HL-60/S4 (cell line): ENCODE data around the gene ARNT2.
"Not testable (repeated sequence)": the region's sequence is repeated elsewhere in the genome, so short reads cannot be mapped to it uniquely, and the experiment has no call there.

Source experiments
- in situ Hi-C: fragments of 300-500 bp; cut with MboI; formaldehyde crosslinking; loops from 2 replicates; pipeline ENCODE4 v1.14.3; 2022; ENCODE audit warnings: low sequenced_read_pairs

Gene ARNT2

DNA sequence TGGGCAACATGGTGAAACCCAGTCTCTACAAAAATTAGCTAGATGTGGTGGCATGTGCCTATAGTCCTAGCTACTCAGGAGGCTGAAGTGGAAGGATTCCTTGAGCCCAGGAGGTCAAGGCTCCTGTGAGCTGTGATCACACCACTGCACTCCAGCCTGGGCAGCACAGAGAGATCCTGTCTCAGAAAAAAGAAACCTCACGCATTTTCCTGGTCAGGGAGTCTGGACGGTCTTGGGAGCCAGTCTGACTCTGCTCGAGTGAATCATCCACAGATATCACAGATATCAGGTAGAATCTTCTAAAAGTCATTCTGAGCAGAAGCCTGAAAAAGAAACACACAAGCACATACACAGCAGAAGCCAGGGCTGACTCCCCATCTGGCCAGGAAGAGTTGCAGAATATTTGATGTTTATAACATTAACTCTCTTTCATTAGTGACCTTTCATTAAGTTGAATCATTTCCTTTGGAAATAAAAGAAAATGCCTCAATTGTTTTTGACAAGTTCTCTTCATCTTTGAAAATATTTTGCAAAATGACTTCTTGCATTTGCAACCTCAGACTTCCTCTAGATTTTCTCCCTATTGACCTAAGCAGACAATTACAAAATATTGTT is 234.5 kb downstream of the ARNT2 start:
- in situ Hi-C loops = no loop called here

DNA sequence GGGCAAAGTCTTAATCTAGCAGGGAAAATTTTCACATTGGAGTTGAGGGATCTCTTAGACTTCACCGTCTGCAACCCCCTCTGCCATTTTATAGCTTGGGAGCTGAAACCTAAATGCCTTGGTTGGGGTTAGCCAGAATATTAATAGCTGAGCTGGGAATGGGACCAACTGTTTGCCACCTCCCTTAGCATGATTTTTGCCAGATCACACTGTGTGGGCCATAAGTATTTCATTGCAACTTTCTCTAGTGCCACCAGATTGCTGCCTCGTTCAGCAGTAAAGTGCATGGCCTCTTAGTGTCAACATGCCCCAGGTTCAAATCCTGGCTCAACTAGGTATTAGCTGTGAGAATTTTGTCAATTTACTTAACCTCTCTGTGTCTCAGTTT is 235.0 kb downstream of the ARNT2 start:
- in situ Hi-C loops = no loop called here

DNA sequence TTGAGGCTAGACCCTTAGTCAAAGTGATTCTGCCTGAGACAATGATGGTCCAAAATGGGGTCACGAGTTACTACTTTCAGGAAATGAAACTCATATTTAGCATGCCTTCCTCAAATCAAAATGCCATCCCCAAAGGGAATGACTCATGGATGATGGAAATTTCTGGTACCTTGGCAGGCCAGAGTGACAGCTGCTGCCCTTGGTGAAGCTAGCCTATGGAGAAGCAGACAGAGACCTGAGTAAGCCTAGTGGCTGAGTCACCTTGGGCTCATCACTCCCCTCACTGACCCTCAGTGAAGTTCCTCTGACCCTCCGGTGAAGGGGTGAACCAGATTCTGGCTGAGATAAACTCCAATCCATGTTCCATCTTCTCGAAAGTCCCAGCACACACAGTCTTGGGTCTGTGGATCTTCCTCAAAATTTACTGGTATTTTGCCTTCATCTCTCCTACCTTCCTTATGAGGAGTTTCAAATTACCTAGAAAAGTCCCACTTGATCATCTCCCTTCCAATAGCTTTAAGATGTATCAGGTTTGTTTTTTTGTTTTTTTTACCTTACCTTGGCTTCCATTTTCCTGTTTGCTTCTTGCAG is 236.4 kb downstream of the ARNT2 start:
- in situ Hi-C loops = no loop called here

DNA sequence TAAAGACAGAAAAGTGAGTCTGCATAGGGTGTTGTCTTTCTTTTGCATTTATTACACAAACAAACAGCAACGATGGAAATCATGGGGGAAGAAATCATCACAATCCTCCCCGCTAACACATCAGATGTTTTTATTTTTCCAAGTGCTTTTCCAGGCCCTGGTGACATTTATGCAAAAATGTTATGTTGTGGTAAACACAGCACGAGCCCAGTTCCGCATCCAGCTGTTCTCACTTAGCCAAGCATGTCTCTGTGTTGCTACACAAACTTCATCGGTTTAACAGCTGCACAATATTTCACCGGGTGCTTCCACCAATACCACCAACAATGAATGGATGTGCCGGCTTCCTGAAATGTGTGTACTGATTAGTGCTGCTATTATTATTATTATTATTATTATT is 237.2 kb downstream of the ARNT2 start:
- in situ Hi-C loops = no loop called here

DNA sequence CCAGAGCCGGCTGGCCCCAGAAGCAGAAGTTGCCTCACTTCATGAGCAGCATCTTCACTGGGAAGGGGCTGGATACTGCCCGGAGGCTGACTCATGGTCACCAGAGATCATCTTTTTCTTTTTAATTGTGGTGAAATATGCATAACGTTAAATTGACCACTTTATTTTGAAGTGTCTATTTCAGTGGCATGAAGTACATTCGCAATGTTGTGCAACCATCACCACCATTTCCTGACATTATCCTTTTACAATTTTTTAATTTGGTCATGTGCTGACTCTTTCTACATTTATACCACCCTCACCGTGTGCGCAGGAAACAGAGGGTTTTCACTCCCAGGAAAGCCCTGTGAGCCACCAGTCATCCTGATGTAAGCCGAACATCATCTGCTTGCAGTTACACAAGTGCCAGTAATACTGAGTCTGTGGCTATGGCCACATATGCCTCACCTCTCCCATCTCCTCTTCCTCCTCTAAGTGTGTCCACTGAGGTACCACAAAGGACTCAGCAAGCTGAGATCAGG is 239.3 kb downstream of the ARNT2 start:
- in situ Hi-C loops = no loop called here

DNA sequence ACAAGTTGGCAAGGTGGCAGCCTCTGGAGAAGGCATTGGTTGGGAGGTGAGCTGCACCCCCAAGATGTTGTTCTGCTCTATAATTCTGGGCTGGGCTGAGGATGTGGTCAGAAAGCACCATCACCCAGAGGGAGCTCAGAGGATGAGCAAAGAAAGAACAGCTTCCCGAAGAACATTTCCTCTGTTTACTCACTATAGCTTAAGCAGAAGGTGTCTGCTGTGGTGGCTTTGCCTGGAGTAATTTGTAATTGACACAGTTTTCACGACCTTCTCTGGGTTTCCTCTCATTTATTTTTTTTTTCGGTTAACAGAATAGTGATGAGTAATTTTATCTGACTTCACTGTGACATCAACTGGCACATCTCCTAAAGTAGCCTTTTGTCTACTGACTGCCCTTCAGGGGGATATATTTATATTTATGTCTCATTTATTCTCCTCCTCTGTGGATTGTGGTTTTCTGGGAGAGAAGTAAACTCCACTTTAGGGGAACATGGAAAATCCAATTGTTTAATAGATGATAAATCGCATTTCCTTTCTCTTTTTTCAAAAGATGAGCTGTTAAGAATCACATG is 241.4 kb downstream of the ARNT2 start:
- in situ Hi-C loops = no loop called here

DNA sequence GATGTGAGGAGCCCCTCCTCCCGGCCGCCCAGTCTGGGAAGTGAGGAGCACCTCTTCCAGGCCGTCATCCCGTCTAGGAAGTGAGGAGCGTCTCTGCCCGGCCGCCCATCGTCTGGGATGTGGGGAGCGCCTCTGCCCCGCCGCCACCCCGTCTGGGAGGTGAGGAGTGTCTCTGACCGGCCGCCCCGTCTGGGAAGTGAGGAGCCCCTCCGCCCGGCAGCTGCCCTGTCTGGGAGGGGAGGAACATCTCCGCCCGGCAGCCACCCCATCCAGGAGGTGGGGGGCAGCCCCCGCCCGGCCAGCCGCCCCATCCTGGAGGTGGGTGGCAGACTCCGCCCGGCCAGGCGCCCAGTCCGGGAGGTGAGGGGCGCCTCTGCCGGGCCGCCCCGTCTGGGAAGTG is 243.2 kb downstream of the ARNT2 start:
- in situ Hi-C loops = not testable (repeated sequence)
